HCT116 (cell line): ENCODE results near the gene PODN.

Source experiments
- EGR1 ChIP-seq: IDR thresholded peaks from 2 replicates; pipeline ENCODE4 v1.6.1; 2012; ENCODE audit warnings: low read depth
- EZH2 ChIP-seq: fragments of 200-600 bp; sonication (generic); IDR thresholded peaks from 2 replicates; pipeline ENCODE4 v1.6.1; 2017; ENCODE audit warnings: antibody characterized with exemption, mixed run types
- POLR2A ChIP-seq: IDR thresholded peaks from 2 replicates; pipeline ENCODE4 v1.7.0; 2011; ENCODE audit warnings: borderline replicate concordance; ENCODE audit not compliant: insufficient read depth, insufficient read length; ENCODE audit errors: extremely low read depth
- POLR2AphosphoS5 ChIP-seq: IDR thresholded peaks from 2 replicates; pipeline ENCODE4 v1.6.1; 2011; ENCODE audit warnings: mild to moderate bottlenecking, low read depth, low read length, moderate library complexity
- SP1 ChIP-seq: IDR thresholded peaks from 2 replicates; pipeline ENCODE4 v1.6.1; 2012; ENCODE audit warnings: low read depth
- ZNF274 ChIP-seq: fragments of 200-500 bp; sonication (Bioruptor generic); IDR thresholded peaks from 2 replicates; pipeline ENCODE4 v1.6.1; 2014; ENCODE audit warnings: mild to moderate bottlenecking, low read depth, low read length, inconsistent platforms
- TF ChIP-seq, protein P1 (sequence below), 3 experiments: fragments of 200-600 bp in 1 of 3; sonication (generic) in 1 of 3; IDR thresholded peaks in 2 of 3; conservative IDR thresholded peaks in 1 of 3; 2 replicates each; pipeline ENCODE4 v1.5.1; 2012 to 2017; ENCODE audit warnings: low read depth in 2 of 3, low read length in 2 of 3, antibody characterized with exemption in 1 of 3, borderline replicate concordance in 1 of 3, control low read depth in 1 of 3, mild to moderate bottlenecking in 1 of 3, mixed read lengths in 1 of 3, mixed run types in 1 of 3, moderate library complexity in 1 of 3; ENCODE audit not compliant: insufficient read depth in 1 of 3
- TF ChIP-seq, protein P2 (sequence below): IDR thresholded peaks from 2 replicates; pipeline ENCODE4 v1.6.1; 2012; ENCODE audit warnings: low read depth
- TF ChIP-seq, protein P3 (sequence below): IDR thresholded peaks from 2 replicates; pipeline ENCODE4 v1.6.1; 2012

DNA sequence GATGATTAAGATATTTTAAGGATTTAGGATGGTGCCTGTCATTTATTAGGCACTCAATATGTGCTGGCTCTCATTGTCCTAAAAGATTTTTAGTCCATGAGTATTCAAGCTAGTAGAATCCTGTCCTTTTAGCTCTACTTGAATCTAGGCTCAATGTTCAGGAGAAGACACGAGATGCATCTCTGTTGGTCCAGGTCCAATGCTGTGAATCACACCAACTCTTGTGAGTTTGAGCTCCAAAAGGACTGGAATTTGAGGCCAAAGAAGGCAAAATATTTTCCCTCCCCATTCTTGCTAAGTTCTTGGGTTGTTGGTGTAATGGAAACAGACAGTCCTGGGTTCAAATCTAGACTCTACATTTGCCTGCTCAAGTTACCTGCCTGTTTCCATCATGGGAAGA, 1.4 kb upstream of the PODN start:
- TF ChIP-seq SP1 (no peak), POLR2A (no peak), POLR2AphosphoS5 (no peak), EZH2 (no peak), ZNF274 (no peak), EGR1 (no peak)
- TF ChIP-seq, protein P1, sequence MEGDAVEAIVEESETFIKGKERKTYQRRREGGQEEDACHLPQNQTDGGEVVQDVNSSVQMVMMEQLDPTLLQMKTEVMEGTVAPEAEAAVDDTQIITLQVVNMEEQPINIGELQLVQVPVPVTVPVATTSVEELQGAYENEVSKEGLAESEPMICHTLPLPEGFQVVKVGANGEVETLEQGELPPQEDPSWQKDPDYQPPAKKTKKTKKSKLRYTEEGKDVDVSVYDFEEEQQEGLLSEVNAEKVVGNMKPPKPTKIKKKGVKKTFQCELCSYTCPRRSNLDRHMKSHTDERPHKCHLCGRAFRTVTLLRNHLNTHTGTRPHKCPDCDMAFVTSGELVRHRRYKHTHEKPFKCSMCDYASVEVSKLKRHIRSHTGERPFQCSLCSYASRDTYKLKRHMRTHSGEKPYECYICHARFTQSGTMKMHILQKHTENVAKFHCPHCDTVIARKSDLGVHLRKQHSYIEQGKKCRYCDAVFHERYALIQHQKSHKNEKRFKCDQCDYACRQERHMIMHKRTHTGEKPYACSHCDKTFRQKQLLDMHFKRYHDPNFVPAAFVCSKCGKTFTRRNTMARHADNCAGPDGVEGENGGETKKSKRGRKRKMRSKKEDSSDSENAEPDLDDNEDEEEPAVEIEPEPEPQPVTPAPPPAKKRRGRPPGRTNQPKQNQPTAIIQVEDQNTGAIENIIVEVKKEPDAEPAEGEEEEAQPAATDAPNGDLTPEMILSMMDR (IDR thresholded peaks at IDR 0.05 in 2 of 3, conservative IDR thresholded peaks at IDR 0.05 in 1 of 3; ENCODE audit: borderline replicate concordance in 1 of 3, insufficient read depth in 1 of 3, low read depth in 2 of 3, low read length in 2 of 3) = no peak
- TF ChIP-seq, protein P2, sequence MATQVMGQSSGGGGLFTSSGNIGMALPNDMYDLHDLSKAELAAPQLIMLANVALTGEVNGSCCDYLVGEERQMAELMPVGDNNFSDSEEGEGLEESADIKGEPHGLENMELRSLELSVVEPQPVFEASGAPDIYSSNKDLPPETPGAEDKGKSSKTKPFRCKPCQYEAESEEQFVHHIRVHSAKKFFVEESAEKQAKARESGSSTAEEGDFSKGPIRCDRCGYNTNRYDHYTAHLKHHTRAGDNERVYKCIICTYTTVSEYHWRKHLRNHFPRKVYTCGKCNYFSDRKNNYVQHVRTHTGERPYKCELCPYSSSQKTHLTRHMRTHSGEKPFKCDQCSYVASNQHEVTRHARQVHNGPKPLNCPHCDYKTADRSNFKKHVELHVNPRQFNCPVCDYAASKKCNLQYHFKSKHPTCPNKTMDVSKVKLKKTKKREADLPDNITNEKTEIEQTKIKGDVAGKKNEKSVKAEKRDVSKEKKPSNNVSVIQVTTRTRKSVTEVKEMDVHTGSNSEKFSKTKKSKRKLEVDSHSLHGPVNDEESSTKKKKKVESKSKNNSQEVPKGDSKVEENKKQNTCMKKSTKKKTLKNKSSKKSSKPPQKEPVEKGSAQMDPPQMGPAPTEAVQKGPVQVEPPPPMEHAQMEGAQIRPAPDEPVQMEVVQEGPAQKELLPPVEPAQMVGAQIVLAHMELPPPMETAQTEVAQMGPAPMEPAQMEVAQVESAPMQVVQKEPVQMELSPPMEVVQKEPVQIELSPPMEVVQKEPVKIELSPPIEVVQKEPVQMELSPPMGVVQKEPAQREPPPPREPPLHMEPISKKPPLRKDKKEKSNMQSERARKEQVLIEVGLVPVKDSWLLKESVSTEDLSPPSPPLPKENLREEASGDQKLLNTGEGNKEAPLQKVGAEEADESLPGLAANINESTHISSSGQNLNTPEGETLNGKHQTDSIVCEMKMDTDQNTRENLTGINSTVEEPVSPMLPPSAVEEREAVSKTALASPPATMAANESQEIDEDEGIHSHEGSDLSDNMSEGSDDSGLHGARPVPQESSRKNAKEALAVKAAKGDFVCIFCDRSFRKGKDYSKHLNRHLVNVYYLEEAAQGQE = no peak
- TF ChIP-seq, protein P3, sequence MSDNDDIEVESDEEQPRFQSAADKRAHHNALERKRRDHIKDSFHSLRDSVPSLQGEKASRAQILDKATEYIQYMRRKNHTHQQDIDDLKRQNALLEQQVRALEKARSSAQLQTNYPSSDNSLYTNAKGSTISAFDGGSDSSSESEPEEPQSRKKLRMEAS = no peak
